Renal cortical epithelial cell (primary cell): ENCODE results near the gene RERE. TPM values are rescaled to one million over a fixed set of nuclear protein-coding genes. Genes with fewer than 3 reads are reported as not detected.
A peak's percentile ranks its signal among the peaks of the same experiment; 100 is the strongest.
"Not testable (repeated sequence)": the region's sequence is repeated elsewhere in the genome, so short reads cannot be mapped to it uniquely, and the experiment has no call there.

Source experiments
- DNase-seq: peaks from one replicate; pipeline ENCODE4 v3.0.0-alpha.2; 2011; ENCODE audit warnings: low read depth
- total RNA-seq: library from RNA; depleted of rRNA; stranded (reverse); fragments of >200 nt; gene quantifications from 2 replicates; pipeline ENCODE4 v1.2.3, GENCODE V29; 2014

The RERE gene
- total RNA-seq, 1 donor from 2014 or later = 57.8 TPM

DNA sequence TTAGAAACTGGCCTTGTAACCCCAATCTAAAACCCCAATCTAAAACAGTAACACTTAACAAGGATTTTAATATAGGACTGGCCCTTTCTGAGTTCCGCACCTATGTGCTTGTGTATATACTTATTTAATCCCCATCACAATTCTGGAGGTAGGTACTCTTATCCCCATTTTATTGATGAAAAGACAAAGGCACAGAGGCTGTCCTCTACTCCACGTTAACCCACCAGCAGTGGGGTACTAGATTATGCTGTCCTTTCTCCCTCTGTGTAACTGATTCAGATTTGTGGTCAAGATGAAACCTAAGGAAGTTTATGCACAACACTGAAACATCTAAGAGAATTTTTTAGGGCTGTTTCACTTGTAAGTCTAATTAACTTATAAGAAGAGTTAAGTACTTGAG lies 175.3 kb downstream of the RERE start:
- no peak for DNase-seq

DNA sequence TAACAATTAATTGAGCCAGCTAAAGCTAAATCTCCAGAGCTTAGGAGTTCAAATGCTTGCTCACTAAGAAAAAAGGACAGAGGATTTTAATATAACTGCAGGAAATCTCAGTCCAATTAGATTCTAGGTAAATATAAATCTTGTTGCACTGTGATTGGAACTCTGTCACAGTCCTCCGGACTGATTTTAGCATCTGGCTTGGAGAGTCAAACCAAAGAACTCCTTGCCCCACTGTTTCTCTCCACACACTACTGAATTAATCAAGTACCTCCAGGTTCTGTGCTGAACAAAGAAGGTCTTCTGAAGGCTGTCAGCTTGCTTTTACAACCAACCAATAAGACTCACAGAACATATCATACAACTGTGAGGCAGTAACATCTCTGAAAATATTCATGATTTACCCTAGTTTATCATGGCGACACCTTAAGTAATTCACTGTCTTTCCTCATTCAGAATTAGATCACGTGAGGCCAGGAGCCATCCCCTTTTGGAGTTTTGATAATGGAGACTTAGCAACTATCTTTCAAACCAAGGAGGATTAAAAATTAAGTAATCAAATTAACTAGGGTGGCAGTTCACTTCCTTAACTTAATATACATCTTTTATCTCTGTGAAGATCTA lies 176.0 kb downstream of the RERE start:
- DNase-seq = no peak

DNA sequence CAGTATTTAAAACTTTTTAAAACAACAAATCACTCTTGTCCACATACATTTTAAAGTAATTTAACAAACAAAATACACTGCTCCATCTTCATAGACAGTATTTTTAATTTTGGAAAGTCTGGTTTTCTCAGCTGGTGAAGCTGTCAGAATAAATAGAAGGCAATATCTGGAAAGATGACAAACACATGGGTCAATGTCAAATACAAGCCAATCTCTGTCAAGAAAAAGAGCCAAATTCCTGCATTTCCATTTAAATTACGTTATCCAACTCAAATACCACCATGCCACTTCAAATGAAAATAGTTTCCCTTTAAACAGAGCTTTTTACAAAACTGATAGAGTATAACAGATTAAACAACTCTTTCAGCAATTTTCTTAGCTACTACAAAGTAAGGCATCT lies 176.5 kb downstream of the RERE start:
- no peak for DNase-seq

DNA sequence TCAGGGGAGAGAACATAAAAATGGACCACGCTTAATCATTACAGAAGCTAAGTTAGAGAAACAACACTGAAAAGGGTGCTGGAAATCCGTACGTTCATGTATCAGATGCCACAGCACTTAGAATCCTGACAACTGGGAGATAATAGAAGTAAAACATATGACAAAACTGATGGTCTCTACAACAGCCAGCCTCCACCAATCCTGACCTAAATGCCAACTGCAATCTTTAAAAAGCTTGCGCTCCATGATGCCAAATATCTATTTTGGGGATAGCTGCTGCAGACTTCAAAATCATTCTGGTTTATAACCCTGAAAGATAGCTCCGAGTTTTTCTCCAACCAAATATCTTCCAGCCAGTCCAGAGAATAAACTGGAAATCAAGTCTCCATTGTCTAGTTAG lies 178.3 kb downstream of the RERE start:
- no peak for DNase-seq

DNA sequence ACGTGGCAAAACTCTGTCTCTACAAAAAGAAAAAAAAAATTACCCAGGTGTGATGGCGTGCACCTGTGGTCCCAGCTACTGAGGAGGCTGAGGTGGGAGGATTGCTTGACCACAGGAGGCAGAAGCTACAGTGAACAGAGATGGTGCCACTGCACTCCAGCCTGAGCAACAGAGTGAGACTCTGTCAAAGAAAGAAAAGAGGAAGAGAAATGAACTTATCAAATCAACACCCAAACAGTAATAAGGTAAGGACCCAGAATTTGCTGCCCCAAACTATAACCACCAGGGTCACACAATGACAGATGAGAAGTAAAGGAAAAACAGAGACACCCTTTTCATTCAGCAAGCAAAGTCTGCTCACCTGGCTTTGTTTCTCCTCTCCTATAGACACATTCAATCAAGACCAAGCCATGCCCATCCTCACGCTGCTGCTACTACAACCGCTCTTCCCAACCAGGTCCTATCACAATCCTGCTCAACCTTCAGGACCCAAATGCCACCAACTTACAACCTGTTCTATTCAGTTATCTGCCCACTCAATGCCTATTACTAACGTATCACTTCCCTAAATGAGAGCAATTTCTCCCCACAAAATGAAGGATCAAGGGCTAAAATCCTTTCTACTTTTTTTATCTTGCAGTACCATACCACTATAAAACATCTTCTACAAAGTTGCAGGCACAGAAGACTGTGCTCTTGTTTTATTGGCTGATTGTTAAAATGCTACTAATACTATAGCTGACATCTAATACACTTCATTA lies 183.5 kb downstream of the RERE start:
- no peak for DNase-seq

DNA sequence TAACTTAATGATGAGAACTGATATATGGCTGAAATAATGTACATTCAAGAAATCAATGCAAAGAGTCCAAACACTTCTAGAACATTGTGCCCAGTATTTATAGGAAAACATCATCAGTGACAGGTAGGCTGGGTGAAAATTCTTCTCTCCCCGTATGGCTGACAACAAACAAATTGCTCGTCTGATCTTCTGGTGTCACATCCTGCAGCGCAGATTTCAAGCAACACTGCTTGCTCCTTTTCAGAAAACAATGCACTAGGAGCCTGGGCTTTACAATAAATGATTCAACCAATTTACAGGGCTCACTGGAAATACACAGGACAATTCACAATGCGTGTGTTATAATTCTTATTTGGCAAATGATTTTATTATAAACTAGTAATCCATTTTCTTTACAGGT lies 185.3 kb downstream of the RERE start:
- DNase-seq = no peak

DNA sequence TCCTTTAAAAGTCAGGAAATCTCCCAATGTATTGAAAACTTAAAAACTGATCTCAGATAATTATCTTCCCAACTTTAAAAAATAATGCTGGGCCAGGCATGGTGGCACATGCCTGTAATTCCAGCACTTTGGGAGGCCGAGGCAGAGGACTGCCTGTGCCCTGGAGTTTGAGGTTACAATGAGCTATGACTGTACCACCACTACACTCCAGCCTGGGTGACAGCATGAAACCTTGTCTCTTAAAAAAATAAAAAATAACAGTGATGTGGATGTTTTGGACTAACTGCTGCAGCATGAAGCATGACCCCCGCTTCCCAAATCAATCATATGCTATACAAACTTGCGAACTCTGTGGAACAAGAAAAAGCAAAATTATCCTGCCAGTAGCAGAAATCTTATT lies 186.3 kb downstream of the RERE start:
- no peak for DNase-seq

DNA sequence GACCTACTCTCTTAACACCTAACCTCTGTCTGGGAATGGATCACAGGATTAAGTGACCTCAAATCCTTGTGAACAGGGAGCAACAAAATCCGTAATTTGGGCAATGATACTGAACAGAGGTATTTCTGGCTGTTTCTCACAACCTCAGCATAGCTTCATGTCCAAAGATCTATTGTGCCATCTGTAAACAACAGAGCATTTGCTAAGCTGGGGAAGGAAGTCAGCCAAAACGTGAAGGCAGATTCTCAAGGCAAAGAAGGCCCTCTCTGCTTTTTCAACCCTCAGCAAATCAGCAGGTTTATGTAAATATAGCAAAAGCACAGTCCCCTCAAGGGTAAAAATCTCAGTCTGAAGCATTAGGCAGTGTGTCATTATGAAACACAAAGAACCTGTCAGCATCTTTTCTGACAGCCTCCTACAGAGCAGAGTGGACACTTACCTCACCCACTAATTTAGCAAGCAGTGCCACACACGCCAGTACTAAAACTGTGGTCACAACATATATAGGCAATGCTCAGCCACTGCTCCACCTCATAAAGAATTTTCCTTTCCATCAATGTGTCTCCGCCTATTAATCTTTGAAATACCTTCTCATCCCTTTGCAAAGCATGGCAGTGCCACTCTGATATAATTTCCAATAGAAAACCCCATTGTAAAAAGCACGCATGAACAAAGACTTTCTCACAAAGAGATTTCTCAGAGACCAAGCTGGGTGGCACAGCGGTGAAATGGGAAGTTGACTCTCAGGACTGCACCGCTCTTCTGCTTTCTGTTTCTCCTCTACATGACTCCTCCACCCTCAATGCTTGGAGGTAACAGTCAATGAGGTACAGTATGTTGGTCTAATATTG lies 188.0 kb downstream of the RERE start:
- no peak for DNase-seq

DNA sequence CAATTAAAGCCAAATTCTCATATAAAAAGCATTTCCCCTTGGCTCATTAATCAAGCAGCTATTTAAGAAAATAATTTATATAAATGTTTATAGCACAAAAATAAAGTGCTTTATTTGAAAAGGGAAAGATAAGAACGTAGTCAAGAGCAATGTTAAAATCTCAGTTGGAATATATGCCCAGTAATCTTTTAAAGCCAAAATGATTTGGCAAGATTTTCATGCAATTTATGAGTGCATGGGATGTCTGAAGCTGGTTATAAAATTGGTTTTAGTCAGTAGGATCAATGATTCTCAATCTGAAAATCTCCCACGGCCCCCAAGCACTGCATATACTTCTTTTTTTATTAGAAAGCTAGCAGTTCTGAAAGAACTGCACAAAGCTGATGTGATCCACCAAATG lies 188.8 kb downstream of the RERE start:
- no peak for DNase-seq

DNA sequence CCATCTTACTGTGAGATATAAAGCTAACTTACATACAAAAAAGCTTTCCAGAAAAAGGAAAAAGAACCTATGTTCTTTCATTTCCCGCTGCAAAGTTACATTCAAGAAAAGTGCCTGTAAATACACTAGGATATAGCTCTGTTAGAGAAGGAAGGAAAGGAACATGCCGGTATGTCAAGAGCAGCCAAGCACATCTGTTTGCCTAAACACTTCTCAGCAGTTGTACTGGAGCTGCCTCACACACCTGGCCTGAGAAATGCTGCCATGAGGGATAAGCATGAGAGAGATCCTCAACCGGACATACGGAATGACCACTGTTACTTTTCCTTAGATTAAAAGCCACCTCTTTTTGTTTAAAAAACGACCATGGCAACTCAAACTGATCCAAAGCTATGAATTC lies 189.7 kb downstream of the RERE start:
- DNase-seq = no peak

DNA sequence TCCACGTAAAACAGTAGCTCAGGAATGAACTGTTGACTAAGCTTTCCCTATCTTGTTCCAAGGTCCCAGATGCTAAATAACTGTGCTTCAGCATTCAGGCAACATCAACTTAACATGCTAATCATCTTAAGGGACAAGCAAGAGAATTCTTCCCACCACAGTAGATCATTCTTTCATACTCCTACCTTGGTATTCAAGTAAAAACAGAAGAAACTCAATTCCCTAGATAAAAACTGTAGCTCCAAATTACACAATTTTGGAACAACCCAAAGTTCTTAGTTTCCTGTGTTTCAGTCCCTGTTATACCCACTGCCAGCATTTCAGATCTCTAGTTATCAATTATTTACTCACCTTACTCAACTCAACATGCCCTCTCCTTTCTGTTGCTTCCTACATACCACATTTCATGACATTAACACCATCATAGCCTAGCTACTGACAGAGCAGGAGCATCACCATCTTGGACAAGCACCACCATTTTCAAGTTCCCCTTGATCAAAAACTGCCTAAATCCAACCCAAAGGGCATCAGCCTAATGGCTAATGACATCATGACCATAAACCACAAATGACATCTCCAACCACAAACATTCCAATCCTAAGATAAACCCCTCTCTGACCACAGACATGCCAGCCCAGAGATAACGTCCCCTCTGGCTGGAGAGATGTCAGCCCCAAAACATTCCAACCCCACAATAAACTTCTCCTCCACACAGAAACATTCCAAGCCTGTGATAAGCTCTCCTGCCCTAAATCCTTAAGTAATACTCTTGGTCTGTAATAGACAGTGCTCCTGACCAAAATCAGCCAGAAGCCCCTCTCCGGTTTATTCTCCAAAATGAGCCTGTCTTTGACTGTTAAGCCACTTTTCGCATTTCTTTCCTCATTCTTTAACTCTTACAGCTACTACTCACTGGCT lies 191.2 kb downstream of the RERE start:
- peak; percentile 79 for DNase-seq

DNA sequence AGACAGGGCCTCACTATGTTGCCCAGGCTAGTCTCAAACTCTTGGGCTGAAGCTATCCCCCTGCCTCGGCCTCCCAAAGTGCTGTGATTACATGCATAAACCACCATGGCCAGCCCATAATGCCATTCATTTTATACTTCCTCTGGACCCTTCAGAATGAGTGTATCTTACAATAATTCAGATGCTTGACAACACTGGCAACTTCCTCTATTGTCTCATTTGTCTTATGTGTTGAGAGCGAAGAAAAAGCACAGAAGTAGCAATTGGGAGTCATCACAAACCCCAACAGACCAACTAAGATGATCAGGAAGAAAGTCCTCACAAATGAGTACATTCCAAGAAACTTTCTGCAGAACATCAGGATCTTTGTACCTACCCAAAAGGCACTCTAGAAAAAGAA lies 191.9 kb downstream of the RERE start:
- no peak for DNase-seq

DNA sequence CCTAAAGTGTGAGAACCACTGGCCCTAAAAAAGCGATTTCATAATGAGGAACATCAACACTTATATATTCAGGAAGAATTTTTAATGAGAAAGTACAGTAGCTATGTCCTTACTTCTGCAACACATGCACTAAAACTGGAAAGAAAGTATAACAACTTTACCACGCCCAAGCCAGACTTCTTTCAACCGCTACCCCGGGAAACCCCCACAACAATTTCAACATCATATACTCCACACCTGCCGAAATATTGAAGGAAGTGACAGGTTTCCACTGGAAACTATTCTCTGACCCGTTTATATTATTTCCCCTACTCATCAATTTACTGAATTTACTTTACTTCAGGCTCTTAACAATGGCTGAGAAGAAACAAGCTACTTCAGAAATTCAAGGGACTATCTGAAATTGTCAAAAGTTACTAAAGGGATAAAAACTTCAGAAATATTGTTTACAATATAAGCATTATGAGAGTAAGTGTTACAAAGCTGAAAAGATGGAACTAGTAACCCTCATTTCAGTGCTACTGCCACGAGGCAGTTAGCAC lies 193.7 kb downstream of the RERE start:
- not testable (repeated sequence) for DNase-seq

DNA sequence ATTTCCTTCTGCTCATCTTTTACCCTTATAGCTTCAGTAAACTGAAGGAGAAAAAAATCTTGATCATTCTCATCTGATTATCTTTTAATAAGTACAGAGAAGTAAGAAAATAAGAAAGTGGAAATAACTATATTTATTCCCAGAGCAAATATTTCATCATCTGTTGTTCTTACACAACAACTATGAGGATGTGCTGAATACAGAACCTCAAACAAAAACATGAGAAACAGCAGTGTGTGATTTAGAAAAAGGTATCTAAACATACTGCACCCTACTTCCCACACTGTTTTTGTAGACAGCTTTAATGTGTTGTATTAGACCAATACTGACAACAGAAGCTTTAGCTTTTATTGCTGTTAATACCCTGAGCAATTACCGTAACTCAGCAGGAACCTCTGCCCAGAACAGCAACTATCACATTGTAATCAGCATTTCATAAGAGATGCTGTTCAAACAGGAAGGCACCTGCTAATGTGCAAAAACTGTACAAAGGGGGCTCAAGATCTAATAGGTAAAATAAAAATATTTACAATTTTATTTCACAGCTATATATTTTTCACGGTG lies 195.6 kb downstream of the RERE start:
- not testable (repeated sequence) for DNase-seq

DNA sequence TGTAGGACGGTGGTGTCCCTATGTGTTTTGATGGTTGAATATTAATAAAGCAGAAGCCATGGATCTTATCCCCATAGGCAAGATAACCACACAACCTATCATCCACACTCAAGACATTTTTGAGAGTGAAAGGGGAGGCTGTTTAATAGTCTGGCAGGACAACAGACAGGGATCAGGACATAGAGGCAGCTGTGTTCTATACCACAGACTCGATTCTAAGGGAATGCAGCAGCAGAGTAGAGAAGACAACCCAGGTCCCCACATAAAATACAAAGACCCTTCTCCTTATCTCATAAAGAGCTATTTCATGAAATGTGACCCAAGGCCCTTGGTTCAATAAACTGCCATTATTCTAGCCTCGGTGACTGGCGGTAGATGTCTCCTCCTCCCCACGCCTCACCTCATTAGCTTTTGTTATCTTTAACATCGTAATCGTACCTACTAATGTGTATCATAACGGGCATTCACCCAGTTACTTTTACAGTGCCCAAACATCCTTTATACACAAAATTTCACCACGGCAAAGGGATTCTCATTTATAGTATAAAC lies 196.3 kb downstream of the RERE start:
- DNase-seq = not testable (repeated sequence)

DNA sequence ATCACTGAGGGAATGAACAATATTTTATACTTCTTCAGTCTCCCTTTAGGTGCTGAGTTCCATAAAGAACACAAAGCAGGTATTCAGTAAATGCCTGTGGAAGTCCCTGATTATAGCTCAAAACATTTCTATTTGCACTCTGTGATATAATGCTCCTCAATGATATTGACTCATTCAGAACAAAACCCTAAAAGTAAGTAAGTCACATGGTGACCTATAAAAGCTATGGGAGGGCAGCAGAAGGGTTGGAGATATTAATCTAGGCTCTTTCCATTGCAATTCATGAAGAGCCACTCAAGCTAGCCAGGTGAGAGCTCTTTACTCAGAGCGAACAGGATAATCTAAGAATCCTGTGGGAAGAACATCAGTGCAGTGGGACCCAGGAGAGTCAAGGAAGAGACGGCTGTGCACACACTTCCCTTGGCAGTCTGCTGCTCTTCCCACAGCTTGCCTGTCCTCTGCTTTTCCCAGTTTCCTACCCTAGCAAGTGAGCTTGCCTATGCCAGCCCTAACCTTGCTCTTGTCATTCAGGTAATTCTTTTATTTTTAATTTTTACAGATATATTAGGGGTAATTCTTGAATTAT lies 197.4 kb downstream of the RERE start:
- not testable (repeated sequence) for DNase-seq

DNA sequence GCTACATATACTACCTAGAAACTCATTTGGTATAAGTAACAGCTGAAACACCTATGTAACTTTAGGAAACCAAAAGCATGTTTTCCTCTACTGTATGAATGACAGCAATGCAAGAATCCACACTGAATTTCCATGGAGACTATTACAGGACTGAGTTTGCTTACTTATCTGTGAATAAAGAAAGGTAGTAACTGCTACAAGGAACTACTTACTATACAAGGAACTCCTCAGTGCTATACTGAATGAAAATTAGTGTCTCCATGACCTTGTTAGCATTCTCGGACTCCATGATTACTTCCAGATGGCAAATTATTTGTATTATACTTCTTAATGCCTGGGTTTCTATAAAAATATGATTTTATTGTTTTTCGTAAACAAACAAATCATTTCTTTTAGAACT lies 198.0 kb downstream of the RERE start:
- not testable (repeated sequence) for DNase-seq

DNA sequence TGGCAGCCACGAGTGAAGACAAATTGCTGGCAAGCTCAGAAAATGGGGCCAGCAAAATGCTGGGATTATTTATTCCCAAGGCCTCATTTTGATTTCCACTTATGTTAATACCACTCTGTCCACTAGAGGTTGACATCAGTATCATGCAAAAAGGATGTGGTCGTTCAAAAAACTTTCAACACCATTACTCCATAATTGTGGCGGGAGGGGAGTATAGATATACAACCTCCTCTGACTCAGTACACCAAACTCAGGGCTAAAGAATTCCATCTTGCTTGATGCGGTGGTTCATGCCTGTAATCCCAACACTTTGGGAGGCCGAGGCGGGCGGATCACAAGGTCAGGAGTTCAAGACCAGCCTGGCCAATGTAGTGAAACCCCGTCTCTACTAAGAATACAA lies 200.6 kb downstream of the RERE start:
- not testable (repeated sequence) for DNase-seq

DNA sequence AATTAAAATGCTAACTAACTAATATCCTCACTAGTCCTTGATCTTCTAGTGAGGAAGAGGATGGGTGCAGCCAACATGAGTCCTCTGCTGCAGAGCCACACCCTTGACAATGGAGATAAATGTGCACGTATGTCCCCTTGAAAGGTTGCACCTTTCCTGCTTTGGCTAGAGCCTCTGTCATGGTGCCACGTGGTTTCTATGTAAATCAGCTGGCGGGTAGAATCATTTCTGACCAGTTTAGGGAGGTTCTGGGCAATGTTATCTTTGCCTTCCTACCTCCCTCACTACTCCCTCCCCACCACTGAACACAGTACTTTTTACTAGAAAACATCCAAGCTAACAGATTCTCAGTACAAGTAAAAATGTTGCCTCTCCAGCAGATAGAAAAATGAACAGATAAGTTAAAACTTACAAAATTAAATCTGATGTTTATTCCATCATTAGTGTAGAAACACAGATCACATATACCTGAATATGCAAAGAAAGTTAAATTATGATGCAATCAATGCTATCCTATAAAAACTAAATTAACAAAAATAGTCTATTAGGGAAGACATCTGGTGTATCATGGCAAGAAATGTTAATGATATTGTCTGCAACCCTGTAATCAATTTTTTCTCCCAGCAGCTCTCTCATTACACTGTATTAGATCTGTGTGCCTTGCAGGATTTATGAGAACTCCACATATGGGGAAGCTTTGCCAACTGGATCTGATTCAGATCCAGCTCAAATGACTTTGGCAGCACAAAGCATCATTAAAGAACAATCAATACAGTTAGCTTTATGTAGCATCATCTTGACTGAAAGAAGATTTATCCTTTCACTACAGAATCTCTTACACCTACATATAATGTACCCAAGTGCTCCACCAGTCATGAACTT lies 205.6 kb downstream of the RERE start:
- not testable (repeated sequence) for DNase-seq
